Skeletal muscle satellite cell (primary cell): Measurements from ENCODE around the gene SFXN5.

Experiments
- H3K27me3 ChIP-seq: 2 replicates; pipeline ENCODE4 v1.7.0; 2013; ENCODE audit warnings: low read length; ENCODE audit not compliant: control insufficient read depth, insufficient read depth
- H3K36me3 ChIP-seq: 2 replicates; pipeline ENCODE4 v1.7.0; 2013; ENCODE audit warnings: mild to moderate bottlenecking, control low read depth, low read length; ENCODE audit not compliant: insufficient read depth
- H3K4me1 ChIP-seq: 2 replicates; pipeline ENCODE4 v1.7.0; 2013; ENCODE audit warnings: low read length; ENCODE audit not compliant: control insufficient read depth, insufficient read depth
- H3K4me2 ChIP-seq: 2 replicates; pipeline ENCODE4 v1.7.0; 2013; ENCODE audit warnings: mild to moderate bottlenecking, low read length
- H3K4me3 ChIP-seq: 2 replicates; pipeline ENCODE4 v1.7.0; 2013; ENCODE audit warnings: low read length
- H3K9ac ChIP-seq: 2 replicates; pipeline ENCODE4 v1.7.0; 2013; ENCODE audit warnings: mild to moderate bottlenecking, low read depth, low read length, moderate library complexity
- H3K9me3 ChIP-seq: replicated peaks from 2 replicates; pipeline ENCODE4 v1.7.0; 2013; ENCODE audit warnings: mild to moderate bottlenecking, control low read depth, low read length

The SFXN5 gene

DNA sequence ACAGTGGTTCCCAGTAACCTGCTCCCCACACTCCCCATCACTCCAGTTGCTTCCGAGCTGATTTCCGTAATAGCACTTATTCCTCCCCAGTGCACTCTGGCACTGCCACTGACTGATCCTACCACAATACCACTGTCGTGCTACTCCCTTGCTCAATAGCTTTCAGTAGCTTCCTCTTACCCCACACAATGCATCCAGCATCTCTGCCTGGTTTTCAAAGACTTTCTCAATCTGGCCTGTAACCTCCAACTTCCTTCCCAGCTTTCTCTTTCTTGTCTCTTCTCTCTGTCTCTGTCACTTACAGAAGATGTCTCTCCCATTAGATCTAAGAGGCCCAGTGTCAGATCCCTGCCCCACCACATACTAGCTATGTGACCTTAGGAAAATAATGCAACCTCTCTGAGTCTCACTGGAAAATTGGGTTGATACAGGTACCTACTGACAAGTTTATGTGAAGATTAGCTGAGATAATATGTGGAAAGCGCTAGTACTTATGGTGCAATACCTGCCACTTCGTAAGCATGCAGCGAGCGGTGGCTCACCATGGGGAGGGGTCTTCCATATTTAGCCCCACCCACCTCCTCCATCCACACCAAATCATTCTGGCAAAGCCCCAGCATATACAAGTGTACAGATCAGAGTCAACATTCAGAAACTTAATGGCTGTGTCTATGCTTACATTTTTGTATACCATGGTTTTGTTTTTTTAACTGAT lies 36.7 kb downstream of the SFXN5 start:
- H3K36me3 ChIP-seq, result no peaks in the 10 kb centered on the region
- no peak overlapping the region for H3K4me2 ChIP-seq
- no peak overlapping the region for H3K9ac ChIP-seq
- no peak overlapping the region for H3K4me3 ChIP-seq
- no peaks in the 10 kb centered on the region for H3K27me3 ChIP-seq
- H3K4me1 ChIP-seq, result no peaks in the 10 kb centered on the region
- H3K9me3 ChIP-seq, result no peaks in the 10 kb centered on the region

DNA sequence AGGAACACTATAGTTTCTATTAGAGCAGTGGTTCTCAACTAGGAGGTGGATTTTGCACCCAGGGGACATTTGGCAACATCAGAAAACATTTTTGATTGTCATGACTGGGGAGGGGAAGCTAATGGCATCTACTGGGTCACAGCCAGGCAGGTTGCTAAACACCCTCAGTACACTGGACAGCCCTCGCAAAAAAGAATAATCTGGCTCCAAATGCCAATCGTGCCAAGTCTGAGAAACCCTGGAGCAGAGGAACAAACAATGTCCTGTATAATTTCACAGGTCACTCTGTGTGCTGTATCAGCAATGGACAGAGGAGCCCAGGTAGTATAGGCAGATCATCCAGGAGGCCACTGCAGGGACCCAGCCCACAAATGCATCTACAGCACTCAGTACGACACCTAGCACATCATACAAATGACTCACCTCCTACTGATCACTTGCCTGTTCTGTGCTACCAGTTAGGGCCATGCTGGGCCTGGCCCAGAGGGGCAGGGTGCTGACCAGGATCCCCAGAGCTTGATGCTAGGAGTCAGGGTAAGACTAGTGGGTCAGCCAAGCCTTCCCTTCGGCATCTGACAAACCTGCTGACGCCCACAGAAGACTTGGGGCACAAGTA lies 37.6 kb downstream of the SFXN5 start:
- Histone ChIP-seq H3K4me1 (peaks cover 8% of the 10 kb centered on the region), H3K9me3 (no peaks in the 10 kb centered on the region), H3K9ac (no peak overlapping the region), H3K4me2 (no peak overlapping the region), H3K36me3 (no peaks in the 10 kb centered on the region), H3K27me3 (no peaks in the 10 kb centered on the region), H3K4me3 (no peak overlapping the region)

- no peak overlapping the region for H3K9ac ChIP-seq
- H3K36me3 ChIP-seq, result no peaks in the 10 kb centered on the region
- H3K27me3 ChIP-seq, result no peaks in the 10 kb centered on the region
- H3K4me1 ChIP-seq, result peaks cover 14% of the 10 kb centered on the region
- no peaks in the 10 kb centered on the region for H3K9me3 ChIP-seq
- H3K4me2 ChIP-seq, result no peak overlapping the region
- no peak overlapping the region for H3K4me3 ChIP-seq
These were observed 38.3 kb downstream of the SFXN5 start for GRCh38 chr2:73033142-73033765.

DNA sequence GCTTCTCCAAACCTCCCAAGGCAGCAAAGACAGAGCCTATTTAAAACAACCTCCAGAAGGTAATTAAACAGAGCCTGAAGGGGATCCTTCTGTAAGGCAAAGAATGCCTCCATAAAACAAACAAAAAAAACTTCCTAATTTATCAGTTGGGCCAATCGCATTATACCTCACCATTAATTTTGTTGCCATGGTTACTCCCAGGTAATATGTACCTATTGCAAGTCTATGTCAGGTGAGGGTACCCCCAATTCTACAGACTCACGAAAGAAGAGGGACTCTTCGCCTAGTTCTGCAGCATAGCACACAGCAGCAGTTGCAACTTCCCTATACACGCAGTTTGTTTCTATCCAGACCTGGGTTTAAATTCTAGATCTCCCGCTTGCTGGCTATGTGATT lies 38.8 kb downstream of the SFXN5 start:
- no peaks in the 10 kb centered on the region for H3K36me3 ChIP-seq
- no peaks in the 10 kb centered on the region for H3K27me3 ChIP-seq
- H3K9ac ChIP-seq, result no peak overlapping the region
- H3K4me3 ChIP-seq, result no peak overlapping the region
- no peak overlapping the region for H3K4me2 ChIP-seq
- H3K9me3 ChIP-seq, result no peaks in the 10 kb centered on the region
- H3K4me1 ChIP-seq, result peaks cover 15% of the 10 kb centered on the region

GRCh38 chr2:73031725-73032701 lies 39.5 kb downstream of the SFXN5 start:
- Histone ChIP-seq H3K9ac (no peak overlapping the region), H3K4me1 (peaks cover 15% of the 10 kb centered on the region), H3K4me2 (no peak overlapping the region), H3K9me3 (no peaks in the 10 kb centered on the region), H3K36me3 (no peaks in the 10 kb centered on the region), H3K27me3 (no peaks in the 10 kb centered on the region), H3K4me3 (no peak overlapping the region)

- no peaks in the 10 kb centered on the region for H3K27me3 ChIP-seq
- peaks cover 15% of the 10 kb centered on the region for H3K4me1 ChIP-seq
- no peak overlapping the region for H3K4me3 ChIP-seq
- no peak overlapping the region for H3K4me2 ChIP-seq
- H3K9ac ChIP-seq, result no peak overlapping the region
- H3K9me3 ChIP-seq, result no peaks in the 10 kb centered on the region
- no peaks in the 10 kb centered on the region for H3K36me3 ChIP-seq
These were observed 40.3 kb downstream of the SFXN5 start for GRCh38 chr2:73031095-73031678.

DNA sequence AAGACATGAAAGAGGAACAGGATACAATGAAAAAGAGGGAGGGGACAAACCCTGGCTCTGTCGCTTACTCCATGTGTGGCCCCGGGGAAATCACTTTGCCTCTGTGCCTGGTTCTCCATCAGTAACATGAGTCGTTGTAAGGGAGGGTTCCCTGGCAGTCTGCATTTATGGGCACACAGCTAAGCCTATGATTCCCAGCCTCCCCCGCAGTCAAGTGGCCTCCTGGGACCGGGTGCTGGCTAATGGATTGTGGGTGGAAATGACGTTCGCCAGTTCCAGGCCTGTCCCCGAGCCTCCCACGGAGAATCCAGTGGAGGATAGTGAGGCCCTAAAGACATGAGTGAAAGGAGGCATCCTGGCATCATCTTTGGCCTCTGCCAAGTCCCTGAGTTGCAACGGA lies 42.7 kb downstream of the SFXN5 start:
- Histone ChIP-seq H3K4me3 (no peak overlapping the region), H3K27me3 (no peaks in the 10 kb centered on the region), H3K9me3 (no peaks in the 10 kb centered on the region), H3K4me1 (peaks cover 15% of the 10 kb centered on the region), H3K9ac (peak overlapping the region; percentile 18), H3K4me2 (peak overlapping the region; percentile 38), H3K36me3 (no peaks in the 10 kb centered on the region)

GRCh38 chr2:73027340-73027739 lies 44.2 kb downstream of the SFXN5 start:
- no peaks in the 10 kb centered on the region for H3K9me3 ChIP-seq
- no peak overlapping the region for H3K9ac ChIP-seq
- H3K36me3 ChIP-seq, result no peaks in the 10 kb centered on the region
- H3K4me2 ChIP-seq, result no peak overlapping the region
- no peaks in the 10 kb centered on the region for H3K27me3 ChIP-seq
- H3K4me1 ChIP-seq, result peaks cover 15% of the 10 kb centered on the region
- H3K4me3 ChIP-seq, result no peak overlapping the region

DNA sequence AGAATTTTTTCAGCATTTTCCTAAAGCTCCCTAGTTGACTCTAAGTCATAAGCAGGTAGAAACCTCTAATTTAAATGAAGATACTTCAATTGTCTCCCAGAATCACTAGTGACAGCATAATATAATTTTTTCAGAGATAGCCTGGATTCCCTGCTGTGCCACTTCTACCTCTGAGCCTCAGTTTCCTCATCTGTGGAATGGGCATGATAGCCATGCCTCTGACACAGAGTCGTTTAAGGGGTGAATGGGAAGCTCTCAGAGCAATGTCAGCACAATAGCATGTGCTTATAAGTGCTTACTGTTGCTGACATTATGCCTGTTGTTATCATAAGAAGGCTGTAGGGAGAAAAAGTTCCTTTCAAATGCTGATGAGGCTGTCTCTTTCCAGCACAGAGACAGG lies 48.0 kb downstream of the SFXN5 start:
- Histone ChIP-seq H3K9me3 (no peaks in the 10 kb centered on the region), H3K4me2 (no peak overlapping the region), H3K36me3 (peaks cover 5% of the 10 kb centered on the region), H3K4me1 (peaks cover 27% of the 10 kb centered on the region), H3K4me3 (no peak overlapping the region), H3K27me3 (no peaks in the 10 kb centered on the region), H3K9ac (no peak overlapping the region)

- H3K4me1 ChIP-seq, result peaks cover 33% of the 10 kb centered on the region
- no peak overlapping the region for H3K9ac ChIP-seq
- H3K4me2 ChIP-seq, result no peak overlapping the region
- peaks cover 5% of the 10 kb centered on the region for H3K36me3 ChIP-seq
- H3K9me3 ChIP-seq, result no peaks in the 10 kb centered on the region
- H3K27me3 ChIP-seq, result no peaks in the 10 kb centered on the region
- H3K4me3 ChIP-seq, result no peak overlapping the region
These were observed 49.4 kb downstream of the SFXN5 start for GRCh38 chr2:73022024-73022568.
